ENCODE data around the gene USH2A.

USH2A gene

DNA sequence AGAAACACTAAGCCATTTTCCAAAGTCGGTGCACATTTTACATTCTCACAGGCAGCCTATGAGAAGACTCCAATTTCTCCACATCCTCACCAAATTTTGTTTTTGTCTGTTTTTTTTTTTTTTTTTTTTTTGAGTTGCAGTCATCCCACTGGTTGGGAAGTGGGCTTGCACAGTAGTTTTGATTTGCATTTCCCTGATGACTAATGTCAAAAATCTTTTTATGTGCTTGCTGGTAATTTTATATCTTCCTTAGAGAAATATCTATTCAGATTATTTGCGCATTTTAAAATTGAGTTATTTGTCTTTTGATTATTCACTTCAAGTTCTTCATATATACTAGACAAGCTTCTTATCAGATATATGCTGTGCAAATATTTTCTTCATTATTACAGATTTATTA is 141.5 kb downstream of the USH2A start:
- DNase-seq: no peak

DNA sequence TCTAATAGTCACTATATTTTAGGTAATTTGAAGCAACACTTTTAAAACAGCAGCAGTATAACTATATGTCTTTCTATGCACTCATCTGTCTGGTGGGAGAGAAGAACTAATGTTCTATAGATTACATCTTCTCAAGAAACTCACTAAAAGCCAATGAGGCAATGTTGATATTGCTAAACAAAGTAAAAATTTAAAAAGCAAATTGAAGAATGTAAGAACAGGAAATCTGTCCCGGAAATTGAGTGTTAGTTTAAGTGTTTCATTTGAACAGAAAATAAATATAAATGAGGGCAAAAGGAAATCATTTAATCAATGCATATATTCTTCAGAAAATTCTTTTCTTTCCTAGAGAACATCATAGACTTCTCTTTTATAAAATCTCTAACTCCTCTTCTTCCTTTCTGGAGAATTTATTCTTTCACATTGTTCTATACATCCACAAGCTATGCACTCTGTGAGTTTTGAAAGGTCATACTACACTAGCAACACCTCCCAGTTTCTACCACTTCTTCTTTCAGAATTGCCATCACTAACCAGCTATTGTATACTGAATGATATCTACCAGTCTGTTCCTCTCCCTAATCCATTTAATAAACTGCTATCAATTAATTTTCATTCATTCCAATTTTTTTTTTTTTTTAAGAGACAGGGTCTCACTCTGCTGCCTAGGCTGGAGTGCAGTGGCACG is 153.0 kb downstream of the USH2A start:
- no peak for DNase-seq

DNA sequence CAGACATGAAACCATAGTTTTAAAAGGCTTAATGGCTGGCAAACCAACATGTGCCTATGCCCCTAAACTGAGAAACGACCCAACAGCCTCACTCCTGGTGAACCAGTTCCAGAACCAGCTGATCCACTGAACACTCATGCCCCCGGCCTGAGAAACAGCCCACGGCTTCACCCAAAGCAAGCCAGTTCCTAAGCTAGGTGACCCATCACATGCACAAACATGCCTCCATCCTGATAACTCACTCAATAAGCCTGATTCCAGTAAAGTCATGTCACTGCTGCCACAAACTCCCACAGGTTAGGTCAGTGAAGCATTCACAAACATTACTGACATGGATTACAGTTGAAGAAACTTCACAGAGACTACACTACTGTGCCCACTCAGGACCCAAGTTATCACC is 161.6 kb downstream of the USH2A start:
- no peak for DNase-seq

DNA sequence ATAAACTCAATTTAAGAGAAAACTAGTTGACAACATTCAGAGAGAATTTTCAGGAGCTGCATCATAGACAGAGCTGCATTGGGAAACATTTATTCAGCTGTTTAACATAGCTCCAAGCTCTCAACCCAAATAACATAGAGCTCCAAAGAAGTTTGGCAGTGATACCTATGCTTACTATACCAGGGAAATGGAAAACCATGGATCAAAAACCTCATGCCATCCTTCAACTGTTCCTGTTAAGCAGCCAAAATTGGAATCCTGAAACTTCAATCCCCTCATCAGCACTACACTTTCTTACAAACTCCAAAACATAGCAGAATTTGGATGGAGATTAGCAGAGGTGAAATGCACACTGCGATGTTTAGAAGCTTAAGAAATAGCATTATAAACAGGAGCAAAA is 164.4 kb downstream of the USH2A start:
- no peak for DNase-seq

DNA sequence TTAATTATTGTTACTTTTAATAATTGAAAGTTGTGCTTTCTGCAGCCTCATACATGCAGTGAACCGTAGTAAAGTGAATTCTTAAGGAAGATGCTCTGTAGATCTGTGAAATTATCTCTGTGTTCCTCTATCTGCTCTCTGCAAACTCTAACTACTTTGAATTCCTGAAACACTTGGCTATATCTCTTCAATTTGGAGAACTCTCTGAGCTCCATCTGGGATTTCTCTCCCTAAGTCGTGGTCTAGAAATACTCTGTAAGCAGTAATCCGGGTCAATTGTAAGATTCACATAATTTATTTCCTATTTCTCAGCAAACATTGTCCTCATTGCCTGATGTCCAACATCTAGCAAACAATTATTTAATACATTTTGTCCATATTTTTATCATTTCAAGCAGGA is 164.9 kb downstream of the USH2A start:
- DNase-seq: no peak

DNA sequence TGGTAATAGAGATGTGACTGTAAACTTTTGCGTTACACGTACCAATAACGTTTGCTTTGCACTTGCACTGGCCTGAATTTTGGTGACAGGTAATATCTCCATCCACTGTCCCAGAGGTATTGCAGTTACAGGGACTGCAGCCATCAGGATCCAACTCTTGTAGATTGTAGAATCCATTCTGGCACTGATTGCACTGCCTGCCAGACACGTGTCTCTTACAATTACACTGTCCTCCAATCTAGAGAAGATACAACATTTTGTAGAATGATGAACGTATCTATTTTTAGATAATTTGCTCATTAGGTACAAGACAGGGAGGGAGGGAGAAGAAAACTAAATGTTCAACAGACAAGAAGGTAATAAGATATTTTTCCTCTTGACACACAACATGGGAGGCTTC is 172.4 kb downstream of the USH2A start:
- DNase-seq: no peak

DNA sequence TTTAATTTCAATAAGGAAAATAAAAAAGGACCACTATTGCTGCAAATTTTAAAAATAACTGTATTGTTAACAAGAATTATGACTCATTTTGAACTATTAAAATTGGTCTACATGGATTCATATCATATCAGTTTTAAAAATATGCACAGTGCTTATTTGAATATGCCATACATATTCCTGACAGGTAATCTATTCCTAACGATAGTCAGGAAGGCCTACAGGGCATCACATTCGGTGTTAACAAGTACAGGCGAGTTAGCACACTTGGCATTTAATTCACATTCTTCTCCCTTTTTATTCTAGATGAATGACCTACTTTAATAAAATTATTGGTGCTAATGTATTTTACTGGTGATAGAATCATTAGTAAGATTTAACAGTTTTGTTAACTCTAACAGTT is 174.6 kb downstream of the USH2A start:
- DNase-seq: no peak

DNA sequence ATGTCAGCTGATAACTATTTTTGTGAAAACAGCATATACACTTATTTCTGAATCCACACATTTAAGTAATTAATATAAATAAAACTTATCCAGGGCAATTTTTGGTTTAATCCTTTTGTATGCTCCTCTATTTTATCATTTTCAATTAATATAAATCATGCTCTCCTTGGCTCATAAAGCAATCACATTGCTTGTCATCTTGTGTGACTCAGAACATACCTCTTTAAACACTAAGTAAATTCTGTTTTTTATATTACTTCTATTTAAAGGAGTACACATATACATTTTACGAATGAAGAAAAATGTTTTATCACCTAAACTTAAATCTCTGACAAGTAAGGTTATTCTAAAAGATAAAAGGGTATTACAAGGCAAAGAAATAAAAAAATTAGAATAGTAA is 175.3 kb downstream of the USH2A start:
- DNase-seq: no peak

DNA sequence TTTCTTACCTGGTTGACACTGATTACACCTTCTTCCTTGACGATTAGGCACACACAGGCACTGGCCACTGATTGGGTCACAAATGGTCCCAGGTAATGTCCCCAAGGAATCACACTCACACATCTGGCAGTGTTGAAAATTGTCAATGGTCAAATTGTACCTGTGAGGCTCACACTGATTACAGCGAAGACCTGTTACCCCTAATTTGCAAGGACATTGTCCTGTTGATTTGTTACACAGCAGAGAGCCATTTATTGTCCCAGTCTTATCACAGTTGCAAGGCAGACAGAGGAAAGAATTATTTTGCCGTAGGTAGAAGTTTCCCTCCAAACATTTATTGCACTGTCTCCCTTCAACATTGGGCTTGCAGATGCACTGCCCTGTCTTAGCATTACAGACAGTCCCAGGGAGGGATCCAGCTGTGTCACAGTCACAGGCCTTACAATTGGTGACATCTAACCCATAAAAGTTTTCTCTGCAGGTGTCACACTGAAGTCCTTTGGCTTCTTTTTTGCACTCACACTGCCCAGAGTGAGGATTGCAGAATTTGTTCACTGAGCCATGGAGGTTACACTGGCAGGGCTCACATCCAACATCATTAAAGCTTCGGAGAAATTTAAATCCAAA is 176.6 kb downstream of the USH2A start:
- no peak for DNase-seq

DNA sequence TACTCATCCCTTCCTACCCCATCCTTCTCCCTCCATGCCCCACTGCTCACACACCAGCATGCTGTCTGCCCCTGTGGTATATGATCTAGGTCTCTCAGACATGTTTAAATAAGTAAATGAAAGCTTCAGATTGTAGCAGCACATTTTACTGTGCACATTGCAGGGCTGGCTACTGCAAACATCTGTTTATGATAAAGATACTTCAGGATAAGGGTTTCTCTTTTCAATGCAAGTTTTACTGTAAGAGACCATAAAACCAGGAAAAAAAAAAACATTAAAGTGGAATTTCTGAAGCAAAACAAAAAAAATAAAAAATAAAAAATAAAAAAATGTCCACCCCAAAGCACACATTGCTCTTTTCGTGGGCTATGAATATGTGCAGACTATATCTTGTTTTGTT is 184.4 kb downstream of the USH2A start:
- no peak for DNase-seq

DNA sequence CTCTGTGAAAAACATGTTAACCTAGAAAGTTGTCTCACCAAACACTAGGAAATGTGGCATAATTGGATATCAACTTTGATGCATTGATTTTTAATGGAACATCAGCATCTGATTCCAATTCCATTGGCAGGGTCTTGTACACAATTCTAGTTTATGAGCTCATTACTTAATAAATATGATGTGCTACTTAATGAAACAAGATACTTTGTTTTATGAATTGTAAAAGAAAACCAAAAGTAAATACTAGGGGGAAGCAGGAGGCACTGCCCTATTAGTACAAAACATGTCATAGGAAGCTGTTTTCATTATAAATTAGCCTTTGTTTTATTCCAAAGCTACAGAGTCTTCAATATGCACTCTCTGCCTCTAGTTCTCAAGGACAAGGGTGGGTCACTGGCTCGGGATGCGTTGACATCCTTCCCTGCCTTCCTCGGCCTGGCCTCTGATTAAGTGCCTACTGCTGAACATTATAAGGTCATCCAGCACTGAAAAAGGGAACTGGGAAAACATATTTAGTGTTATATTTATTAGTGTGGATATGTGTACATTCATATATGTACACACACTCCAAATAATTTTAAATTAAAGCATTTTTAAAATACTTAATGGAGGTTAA is 185.2 kb downstream of the USH2A start:
- DNase-seq: no peak

DNA sequence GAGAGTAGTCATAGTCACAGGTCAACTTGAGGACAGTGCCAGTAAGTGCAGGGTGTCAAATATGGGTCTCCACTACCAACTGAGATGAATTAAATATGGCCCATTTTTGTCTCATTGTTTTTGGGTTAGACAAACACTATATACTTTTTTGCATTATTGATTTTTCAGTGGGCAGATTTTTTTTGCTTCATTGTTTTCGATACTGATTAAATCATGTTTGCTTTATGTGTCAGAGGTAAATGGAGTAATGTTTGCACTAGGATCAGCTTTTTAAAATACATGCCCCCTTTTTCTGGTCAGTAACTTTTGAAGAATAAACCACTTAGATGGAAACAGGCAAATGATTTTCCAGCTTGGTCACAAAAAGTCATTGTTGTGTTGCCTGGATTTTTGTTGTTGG is 199.0 kb downstream of the USH2A start:
- DNase-seq: no peak

DNA sequence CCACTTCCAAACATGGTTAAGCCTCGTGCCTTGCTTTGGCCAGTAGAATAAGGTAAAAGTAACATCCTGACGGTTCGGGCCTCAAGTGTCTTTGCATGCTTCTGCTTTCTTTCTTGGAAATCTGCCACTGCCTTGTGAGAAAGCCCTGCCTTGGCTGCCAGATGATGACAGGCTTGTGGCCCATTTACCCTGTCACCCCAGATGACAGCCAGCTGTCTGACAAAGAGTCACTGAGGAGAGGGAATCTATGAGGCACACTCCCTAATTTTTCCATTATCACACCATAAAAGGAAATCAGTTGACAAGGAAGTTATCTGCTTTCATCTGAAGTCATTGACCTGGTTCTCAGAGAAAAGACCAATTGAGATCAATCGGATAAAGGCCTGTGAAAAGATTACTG is 199.8 kb downstream of the USH2A start:
- DNase-seq: no peak

DNA sequence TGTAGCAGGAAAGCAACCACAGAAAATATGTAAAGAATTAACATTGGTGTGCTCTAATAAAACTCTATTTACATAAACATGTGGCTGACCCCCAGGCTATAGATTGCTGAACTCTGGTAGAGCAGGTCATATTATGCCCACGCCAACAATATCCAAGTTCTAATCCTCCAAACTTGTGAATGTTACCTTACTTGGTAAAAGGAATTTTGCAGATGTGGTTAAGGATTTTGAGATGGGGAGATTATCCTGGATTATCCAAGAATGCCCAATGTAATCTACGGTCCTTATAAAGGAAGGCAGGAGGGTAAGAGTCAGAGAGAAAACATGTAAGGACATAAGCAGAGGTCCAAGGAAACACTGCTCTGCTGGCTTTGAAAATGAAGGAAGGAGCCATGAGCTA is 201.0 kb downstream of the USH2A start:
- no peak for DNase-seq

DNA sequence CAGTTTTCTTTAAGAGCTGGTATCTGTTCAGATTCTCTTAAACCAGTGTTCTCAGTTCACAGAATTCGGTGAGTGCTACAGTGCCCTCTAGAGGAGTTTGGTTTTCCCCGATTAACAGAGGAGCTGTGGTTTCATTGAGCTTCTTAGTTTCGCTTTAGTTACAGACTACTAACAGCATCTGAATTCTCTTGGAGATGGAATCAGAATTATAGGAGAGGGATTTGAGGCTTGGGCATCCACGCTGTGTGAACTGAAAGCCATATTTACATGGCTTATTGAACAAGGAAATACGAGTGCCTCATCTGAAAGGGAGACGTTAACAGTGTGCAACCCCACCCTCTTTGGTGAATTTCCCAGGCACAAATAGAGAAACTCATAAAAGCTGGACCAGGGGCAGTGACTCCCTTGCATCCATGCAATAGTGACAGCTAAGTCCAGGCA is 202.0 kb downstream of the USH2A start:
- no peak for DNase-seq

DNA sequence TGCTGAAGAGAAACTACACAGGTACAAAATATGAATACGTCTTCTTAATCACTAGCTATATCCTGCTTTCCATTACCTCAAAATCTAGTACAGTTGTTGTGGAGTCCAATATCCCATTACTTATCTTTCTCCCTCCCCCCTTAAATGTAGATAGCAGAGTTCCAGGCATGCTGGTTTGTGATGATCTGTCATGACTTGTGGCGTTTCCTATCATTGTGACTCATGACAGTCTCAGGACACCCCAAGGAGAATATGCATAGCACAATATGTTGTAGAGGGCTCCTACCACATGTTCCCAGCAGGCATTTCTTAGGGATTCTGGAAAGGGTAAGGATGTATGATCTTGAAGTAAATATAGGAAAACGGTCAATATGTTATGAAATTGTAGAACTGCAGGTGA is 206.9 kb downstream of the USH2A start:
- DNase-seq: no peak

DNA sequence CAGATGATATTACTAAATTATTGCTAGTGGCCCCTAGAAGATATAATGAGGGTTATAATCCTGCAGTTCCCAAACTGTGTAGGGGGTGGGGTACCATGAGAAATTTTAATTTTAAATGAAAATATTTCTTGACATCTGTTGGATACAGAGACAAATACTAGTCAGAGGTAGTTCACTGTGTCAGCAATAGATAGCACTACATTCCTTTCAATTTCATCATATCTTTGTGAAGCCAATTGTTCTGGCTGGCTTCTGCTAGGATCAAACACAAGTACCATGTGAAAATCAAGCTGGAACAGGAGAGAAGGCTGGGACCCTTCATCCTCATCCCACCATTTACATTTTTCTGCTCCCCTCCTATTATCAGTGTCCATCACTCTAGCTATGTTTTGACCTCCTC is 208.1 kb downstream of the USH2A start:
- no peak for DNase-seq

DNA sequence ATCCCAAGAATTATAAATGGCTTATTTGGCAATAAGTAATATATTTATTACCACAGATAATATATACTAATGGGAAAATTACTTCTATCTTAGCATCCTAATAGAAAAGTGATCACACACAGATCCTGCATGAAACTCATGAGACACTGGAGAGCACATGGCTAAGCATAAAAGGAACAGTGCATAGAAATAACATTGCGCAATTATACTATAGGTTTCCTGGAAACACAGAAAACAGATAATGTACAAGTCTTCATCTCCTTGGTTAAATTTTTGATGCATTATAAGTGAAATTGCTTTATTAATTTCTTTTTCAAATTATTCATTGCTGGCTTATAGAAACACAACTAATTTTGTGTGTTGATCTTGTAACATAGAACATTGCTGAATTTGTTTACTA is 210.4 kb downstream of the USH2A start:
- no peak for DNase-seq

DNA sequence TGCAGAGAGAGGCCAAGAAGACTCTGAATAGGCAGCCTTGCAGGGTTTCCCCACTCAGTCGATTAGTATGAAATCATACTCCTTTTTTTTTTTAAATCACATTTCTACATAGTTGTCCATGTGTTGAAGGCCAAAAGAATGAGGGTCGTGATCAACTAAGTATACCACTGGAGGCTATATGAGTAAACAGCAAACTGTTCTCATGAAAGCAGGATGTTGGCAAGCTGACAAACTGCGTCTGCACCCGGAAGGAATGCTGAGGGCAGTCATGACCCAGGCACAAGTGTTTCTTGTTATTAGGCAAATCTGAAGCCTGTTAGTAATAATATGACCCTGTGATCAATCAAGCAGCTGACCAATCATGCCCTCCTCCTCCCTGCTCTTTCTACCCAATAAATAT is 213.2 kb downstream of the USH2A start:
- no peak for DNase-seq

DNA sequence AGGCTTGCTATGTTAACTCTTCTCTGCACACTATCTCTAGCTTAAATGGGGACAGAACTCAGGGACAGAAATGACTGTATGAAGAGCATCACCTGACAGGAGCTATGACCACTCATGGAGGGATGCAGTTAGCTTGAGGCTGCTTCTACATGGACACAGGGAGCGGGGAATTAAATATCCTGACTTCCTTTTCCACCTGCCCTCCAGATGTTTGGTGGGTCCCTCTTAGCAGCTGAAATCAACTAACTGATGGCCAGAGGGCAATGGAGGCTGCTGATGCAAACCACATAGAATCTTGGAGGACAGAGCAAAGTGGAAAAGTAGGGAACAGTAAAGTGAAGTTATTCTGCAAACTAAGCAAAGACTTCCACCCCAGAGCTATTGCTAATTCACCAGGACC is 214.1 kb downstream of the USH2A start:
- no peak for DNase-seq

DNA sequence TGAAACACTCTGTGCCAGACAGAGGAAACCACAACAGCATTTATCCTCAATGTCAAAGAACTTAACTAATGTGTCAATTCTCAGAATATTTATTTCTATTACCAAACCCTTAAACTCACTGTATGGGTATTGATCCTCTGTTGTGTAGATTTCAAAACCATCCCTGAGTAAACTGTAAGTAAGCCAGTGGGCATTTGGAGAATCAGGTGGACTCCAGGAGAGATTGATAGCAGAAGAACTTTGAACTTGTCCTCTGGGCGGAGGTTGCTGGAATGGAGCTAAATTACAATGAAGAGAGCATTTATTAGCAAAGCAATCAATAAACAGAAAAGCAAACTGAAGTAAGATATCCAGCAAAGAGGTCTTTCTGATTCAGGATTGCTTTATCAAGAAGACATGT is 216.1 kb downstream of the USH2A start:
- DNase-seq: no peak

DNA sequence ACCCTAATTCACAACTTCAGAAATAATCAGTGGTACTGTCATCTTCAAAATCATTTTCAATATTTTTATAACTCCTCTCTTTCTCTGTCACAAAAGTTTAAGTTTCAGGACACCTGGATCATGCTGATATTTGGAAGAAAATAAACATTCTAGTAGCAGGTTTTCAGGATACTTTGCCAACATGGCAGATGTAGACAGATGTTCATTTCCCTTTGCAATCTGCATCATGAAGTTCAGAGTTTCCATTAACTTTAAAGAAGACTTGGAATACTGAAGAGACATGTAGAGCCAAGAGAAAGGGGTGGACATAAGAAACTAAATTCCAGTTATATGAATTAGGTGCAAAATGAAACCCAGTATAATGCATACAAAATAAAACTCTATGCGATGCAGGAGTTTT is 218.1 kb downstream of the USH2A start:
- no peak for DNase-seq

DNA sequence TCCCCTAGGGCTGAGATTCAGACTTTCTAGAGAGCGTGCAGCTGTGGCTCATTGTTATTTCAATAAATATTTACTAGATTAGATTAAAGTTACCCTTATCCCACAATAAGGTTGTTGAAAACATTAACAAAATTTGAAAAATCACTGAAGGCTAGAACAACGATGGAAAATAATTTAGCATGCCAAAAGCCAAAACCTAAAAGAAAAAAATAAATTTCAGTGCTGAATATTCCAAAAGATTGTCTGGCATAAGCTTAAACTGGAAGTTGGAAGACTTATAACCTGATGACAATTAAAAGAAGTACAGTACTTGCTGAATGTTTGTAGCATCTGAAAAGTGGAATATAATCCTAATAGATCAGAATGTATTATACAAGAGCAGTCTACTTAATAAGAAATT is 221.3 kb downstream of the USH2A start:
- DNase-seq: no peak

DNA sequence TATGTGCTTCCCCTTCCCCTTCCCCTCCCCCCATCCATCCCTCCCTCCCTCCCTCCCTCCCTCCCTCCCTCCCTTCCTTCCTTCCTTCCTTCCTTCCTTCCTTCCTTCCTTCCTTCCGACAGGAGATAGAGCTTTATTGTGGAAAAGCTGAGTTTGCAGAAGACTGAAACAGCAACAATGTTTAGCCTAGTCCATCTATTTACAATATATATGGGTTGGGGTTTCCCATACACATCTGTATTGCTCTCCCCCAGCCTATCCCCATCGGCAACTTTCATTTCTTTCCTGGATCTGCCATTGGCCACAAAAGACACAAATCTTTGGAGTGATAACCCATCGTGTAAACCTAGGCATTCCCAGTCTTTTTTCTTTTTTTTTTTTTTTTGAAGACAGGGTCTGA is 222.3 kb downstream of the USH2A start:
- no peak for DNase-seq

DNA sequence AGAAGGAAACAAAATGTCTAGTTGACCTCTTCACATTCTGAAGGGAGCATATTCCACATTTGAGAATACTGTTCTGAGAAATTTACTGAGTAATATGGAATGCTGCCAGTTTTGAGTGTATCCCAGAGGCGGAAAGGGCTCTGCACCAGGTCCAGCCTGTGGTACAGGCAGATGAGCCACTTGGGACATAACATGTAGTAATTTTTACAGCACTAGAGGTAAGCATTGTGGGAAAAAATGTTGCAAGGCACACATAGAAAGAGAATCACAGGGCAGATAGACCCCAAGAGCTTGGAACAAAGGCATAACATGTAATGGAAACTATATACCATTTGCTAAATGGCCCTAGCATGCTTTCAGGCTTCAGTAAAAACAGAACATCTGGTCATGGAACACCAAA is 228.5 kb downstream of the USH2A start:
- no peak for DNase-seq

All from CD4-positive, alpha-beta T cell treated with Interleukin-17A for 1 hour (primary cell).